Posterior cingulate gyrus (tissue), 11 donors: Measurements from ENCODE around the gene SKAP1.
"Not testable (repeated sequence)": the region's sequence is repeated elsewhere in the genome, so short reads cannot be mapped to it uniquely, and the experiment has no call there.

Source experiments
- DNase-seq, 10 donors: peaks; one replicate each; pipeline versions ENCODE4 v3.0.0 to v3.0.0-alpha.2; 2020 to 2021; ENCODE audit warnings: mixed read lengths in 3 of 10
- intact Hi-C: fragments of 100-400 bp; cut with DNase I; formaldehyde crosslinking; loops from one replicate; pipeline ENCODE4 v1.15.1; 2023

Gene SKAP1

DNA sequence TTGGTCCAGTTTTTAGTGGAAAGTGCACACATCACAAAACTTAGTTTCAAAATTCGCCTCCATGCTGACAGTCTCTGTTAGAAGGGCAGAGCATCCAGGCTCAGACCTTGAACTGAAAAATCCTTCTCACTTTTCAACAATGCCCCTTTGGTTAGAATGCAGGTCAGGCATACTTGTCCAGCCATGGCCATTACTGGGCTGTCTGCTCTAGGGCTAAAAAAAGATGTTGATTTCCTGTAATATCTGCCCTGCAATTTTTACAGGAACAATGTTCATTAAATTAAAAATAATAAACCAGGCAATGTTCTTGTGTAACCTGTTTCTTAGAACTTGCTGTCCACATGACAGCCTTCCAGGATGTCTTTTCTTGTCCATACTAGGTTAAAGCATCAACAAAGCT is 200.1 kb downstream of the SKAP1 start:
- no peak for DNase-seq
- intact Hi-C loops: no loop called here

DNA sequence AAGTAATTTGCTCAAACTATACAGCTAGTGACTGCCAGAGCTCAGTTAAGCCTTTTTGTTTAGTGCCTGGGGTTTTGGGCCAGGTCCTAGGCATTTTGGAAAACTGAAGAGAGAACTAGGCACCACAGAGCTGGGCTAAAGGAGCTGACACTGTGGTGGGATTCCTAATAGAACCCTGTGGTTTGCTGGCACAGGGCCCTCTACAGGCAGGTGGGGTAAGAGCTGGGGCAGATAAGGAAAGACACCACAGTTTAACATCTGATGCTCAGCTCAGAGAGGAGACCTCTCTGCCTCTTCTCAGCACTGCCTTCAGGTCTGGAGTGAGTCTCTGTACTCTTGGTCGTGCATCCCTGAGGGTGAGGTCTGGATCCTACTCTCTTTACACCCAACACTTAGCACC is 201.3 kb downstream of the SKAP1 start:
- DNase-seq: no peak
- intact Hi-C loops: no loop called here

DNA sequence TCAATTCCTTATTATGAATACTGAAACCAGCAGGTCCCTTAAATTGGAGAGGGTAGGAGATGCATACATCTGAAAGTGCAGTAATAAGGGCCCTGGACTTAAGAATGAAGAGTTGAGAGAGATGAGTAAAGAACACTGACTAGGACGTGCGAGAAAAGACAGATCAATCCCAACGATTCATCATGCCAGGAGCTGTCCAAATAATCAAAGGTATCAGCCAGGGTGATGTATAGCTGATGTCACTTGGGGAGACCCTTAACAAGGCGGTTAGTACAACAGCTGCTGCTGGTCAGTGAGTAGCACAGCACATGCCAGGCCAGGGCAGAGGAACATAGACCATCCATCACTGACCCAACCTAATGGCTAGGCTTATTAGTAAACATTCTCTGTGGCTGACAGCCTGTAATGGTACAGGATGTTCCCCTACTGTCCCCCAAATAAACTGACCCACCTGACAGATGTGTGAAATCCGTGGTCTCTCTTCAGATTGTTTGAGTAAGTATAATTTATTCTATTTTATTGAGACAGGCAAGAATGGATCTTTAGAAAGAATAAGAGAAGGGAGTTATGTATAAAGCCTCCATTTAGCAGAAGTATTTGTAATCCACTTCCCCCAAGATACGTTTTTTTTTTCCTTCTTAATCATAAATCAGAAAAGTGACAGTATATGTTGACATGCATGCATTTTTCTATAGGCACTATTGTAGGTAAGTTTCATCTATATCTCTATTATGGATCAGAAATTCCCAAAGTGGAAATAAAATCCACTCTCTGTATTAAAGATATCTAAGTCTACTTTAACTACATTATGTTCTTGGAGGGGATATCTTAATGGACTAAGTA is 204.1 kb downstream of the SKAP1 start:
- DNase-seq: no peak
- intact Hi-C loops: no loop called here

DNA sequence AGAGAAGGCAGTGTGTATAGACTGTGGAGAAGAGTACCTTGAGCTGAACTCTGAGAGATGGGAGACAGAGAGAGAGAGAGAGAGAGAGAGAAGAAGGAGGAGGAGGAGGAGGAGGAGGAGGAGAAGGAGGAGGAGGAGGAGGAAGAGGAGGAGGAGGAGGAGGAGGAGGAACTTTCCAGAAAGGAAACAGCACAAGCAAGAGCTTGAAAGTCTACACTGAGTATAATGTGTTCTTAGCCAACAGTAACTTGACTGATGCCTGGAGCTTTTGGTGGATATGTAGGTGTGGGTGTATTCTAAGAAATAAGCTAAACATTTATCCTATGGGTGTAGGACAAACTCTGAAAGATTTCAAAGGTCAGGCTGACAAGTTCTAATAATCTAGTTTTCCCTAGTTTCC is 206.1 kb downstream of the SKAP1 start:
- no peak for DNase-seq
- intact Hi-C loops: no loop called here

DNA sequence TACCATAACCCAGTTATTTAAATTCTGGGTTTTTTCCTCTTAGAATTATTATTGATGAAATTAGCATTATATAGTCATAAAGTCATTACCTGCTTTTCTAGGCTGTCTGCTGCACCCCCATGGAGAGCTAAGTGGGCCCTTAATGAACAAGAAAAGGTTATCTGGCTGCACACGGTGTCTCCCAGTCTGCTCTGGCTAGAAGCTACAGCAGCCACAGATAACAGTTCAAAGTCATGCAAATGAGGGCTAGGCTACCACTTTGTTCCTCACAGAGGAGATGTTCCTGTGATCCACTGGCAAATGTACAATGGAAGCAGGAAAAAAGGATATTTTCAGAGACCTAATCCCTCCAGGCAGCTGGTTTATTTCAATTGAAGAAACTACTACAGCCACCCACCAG is 210.4 kb downstream of the SKAP1 start:
- no peak for DNase-seq
- intact Hi-C loops: loop anchor here (2.0 kb wide), 1 partner anchor 57 kb away; no protein-coding TSS in a partner anchor

DNA sequence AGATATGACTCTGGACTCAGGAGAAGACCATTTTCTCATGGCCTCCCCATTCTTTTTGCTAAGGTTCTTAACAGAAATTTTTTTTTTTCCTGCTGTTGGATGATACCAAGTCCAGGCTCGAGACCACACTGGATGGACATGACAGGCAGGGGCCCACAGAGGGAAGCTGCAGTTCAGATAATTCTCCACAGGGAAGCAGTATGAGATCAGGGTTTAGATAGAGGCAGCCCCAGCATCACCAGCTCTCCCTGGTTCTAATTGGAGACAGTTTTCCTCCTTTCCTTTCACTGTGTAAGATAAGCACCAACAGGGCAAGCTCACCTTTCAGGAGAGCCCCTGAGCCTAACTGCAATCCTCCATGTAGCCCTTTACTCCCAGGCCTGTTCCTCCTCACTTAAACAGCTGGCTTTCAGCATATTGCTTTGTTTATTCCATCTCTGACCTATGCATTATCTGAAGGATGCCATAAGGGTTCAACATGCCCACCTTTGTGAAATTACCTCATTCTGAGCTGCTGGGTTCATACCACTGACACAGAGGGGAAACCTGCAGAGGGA is 214.4 kb downstream of the SKAP1 start:
- intact Hi-C loops: no loop called here
- DNase-seq: no peak

DNA sequence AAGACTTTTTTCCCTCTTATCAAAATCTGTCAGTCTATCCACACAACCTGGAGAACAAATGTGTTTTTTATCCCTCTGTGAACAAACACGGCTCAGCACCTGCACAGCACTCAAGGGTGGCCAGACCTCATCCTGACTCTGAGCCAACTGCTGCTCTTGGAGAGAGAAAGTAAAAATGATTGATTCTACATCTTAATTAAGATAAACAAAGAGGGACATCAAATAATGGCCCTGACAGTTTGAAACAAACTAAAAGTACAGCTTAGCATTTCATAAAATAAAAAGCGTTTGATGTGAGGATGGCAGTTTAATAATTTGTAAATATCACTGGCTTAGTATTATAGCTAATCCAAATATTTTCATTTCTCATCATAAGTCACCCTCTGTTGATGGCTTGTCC is 216.2 kb downstream of the SKAP1 start:
- DNase-seq: no peak

DNA sequence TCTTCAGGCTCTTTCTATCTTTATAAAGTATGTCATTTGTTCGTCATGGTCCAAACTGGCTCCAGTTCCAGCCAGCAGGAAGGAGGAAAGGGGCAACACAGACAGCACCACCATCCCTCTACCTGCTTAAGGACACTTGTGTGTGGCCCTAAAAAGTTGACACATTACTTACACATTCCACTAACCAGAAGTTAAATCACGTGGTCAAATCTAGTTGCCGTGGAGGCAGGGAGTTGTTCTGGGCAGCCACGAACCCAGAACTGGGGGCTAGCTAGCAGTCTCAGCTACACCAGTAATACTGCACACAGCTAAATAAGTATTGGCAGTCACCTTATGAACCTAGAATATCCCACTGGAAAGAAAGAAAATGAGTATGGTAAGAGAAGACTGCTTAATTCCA is 218.2 kb downstream of the SKAP1 start:
- intact Hi-C loops: no loop called here
- no peak for DNase-seq

More for the DNA sequence above, 216.2 kb downstream of the SKAP1 start:
- intact Hi-C loops: no loop called here

DNA sequence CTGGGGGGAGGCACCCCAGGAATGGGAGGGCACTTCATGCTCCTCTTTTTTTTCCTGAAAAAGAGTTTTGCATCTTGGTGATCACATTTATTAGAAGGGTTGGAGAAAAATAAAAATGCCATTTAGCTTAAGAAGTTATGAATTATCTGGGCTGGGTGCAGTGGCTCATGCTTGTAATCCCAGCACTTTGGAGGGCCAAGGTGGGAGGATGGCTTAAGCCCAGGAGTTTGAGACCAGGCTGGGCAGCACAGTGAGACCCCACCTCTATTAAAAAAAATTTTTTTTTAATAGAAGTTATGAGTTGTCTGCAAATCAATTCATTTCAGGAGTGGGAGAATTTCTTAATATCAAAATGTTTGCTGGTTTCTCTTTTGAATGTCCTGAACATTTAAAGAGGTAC is 219.0 kb downstream of the SKAP1 start:
- intact Hi-C loops: no loop called here
- no peak for DNase-seq

DNA sequence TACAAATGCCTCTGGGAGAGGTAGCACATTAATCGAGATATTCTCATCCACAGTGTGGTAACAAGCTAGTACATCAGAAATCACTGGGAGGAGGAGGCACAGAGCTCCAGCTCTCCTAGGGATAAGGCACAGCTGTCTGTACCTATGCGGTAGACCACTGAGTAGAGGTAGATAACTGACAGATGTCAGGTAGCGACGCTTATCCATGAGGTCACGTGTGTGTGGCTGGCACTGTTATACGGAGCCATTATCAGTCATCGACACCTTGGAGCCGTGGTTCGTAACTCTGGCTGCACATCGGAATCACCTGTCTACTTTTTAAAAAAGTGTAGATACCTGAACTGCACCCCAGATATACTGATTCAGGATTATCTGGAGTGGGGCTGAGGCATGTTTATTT is 220.0 kb downstream of the SKAP1 start:
- DNase-seq: no peak
- intact Hi-C loops: no loop called here

DNA sequence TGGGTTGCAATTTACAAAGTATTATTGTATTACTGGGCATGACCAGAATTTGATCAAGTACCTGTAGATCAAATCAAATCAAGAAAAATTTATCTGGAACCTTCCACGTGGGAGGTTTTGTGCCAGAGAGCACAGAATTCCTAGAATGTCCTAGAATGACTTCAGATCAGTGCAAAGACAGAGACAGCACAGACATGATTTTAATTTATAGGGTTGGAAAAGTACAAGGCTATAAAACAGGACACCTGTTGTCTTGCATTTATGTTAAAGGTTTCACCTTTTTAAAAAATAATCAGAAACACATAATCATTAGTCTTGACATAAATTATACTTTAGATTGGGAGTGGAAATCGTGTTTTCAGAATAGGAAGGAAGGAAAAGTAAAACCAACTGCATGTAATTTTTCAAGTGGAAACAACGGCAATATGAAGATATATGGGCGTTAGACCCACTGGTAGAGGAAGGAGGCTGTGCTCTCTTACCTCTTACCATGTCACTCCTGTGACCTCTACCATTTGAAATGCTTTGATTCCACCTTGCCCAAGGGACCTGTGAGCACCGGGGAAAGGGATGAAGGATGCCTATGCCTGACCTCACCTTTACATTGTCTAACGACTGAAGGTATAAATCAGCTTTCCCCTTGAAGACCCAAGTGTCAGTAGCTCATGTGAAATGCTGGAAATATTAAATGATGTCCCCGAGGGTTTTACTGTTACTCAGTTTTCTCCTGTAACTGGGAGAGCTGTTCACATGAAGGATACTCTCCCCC is 222.1 kb downstream of the SKAP1 start:
- intact Hi-C loops: no loop called here
- DNase-seq: no peak

DNA sequence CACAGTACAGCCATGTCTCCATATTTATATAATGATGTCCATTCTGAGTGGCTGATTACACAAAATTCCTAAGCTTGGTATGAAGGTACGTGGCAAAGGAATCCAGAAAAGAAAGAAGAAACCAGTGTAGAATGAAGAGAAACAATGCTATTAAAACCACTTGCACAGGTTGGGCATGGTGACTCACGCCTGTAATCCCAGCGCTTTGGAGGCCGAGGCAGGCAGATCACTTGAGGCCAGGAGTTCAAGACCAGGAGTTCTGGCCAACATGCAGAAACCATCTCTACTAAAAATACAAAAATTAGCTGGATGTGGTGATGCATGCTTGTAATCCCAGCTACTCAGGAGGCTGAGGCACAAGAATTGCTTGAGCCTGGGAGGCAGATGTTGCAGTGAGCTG is 223.0 kb downstream of the SKAP1 start:
- intact Hi-C loops, DNase-seq: not testable (repeated sequence)

DNA sequence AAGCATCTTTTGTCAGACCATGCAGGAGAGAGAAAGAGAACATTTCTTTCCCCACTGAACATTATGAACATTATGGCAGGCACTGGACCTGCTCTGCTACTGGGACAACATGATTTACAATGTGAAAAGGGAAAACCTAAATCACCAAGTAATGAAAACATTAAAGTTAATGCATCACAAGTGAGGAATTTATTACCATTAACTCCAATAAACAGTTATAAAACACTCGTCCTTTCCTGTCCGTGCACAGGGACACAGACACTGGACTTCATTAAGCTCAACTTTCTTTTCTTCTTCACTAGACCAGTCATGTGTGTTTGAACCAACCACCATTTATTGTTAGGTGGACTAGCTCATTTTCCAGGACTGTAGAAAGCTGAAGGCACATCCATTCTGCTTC is 227.1 kb downstream of the SKAP1 start:
- DNase-seq: no peak
- intact Hi-C loops: no loop called here

DNA sequence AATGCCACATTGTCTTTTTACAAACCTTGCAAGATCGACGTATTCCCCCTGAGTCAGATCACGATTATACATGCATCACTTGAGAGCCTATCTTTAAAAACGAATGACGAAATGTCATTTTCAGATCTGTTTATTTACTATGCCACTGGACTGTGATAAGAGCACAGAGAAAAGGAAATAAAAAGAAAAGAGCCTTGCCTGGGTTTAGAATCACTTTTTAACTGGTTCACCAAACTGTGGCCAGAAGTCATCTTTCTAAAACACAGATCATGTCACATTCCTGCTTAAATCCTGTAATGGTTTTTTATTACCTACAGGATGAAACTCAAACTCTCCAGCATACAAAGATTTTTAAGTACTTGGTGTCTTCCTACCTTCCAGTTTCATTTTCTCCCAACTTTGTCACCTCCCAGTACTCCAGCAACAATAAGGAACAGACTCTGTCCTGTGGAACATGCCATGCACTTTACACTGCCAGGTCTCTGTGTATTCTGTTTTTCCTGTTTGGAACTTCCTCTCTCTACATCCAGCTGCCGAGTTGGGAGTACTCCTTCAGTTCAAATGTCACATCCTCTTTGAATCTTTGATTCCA is 231.0 kb downstream of the SKAP1 start:
- intact Hi-C loops: no loop called here
- DNase-seq: no peak

DNA sequence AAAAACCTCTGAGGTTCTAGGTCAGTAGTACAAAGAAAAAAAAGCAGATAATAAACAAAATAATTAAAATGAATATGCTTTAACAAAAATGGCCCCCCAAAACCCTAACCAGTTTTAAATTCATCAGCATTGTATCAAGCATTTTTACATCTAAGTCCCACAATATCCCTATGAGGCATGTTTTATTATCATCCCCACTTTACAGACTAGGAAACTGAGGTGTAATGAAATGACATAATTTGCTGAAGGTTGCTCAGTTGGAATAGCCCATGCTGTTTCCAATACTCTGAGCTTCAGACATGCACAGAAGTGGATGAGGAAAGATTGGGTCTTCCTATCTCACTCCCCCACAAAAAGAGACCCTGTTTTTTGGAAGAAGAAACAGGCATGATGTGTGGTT is 234.1 kb downstream of the SKAP1 start:
- intact Hi-C loops: no loop called here

DNA sequence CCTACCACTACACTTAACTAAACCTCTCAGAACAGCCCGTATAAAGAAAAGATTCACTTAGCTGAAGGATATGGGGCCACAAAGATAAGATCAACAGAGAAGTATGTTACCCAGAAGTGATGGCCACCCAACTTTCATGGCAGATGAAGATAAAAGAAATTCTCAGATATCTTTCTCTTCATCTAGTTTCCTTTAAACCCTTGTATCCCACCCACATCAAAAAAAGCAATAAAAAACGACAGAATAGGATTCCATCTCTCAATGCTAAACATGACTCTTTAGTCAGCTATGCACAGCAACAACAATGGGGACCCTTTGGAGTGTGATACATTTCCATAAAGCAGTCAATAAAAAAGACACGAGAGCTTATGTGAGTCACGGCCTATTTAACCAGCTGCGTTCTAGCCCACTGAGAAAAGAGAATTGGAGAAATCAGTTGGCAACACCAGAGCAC is 235.9 kb downstream of the SKAP1 start:
- intact Hi-C loops: no loop called here
- no peak for DNase-seq

More for the DNA sequence above, 234.1 kb downstream of the SKAP1 start:
- no peak for DNase-seq

DNA sequence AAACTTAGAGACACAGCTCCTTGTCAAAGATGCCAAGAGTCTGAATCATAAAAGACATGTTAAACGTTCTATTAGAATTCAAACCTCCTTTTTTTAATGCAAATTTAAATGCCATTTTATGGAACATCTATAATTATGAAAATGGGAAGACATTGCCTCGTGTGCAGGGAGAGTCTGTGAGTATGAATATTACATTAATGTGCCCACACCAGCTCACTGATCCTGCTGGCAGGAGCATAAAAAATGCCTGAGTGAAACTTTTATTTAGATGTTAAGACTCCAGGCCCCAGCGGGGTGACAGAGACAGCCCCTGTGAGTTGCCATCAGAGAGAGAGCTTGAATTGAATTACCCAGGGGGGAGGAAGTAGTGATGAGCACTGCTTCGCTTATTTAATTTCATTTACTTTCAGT is 237.7 kb downstream of the SKAP1 start:
- intact Hi-C loops: no loop called here
- DNase-seq: no peak

DNA sequence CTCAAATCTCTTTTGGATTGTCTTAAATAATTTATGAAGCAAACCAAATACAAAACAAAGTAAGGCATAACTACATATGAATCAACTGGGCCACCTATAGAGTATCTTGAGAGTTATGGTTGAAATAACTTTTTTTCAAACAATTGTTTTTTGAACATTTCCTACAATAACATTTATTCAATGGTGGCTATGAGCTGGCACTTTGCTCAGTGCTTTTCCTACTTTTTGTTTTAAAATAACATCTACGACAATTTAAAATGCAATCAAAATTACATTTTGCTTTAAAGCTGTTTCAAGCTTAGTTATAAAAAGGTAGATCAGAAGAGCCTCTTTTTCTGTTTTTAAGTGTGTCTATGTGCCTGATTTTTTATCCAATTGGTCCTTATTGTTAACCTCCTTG is 238.7 kb downstream of the SKAP1 start:
- intact Hi-C loops: no loop called here
- DNase-seq: no peak

DNA sequence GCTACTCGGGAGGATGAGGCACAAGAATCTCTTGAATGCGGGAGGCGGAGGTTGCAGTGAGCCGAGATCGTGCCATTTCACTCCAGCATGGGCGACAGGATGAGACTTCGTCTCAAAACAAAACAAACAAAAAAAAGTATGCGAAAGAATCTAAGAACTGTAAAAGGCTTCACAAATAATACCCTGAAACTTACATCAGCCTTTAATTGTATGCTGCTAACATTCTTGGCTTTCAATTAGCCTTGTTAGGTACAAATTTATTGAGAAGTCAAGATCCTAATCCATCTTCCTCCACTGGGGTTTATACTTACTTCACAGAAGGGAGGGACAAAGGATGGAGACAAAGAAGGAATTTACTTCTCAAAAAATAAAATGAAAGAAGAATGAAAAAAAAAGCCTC is 239.1 kb downstream of the SKAP1 start:
- DNase-seq: no peak

DNA sequence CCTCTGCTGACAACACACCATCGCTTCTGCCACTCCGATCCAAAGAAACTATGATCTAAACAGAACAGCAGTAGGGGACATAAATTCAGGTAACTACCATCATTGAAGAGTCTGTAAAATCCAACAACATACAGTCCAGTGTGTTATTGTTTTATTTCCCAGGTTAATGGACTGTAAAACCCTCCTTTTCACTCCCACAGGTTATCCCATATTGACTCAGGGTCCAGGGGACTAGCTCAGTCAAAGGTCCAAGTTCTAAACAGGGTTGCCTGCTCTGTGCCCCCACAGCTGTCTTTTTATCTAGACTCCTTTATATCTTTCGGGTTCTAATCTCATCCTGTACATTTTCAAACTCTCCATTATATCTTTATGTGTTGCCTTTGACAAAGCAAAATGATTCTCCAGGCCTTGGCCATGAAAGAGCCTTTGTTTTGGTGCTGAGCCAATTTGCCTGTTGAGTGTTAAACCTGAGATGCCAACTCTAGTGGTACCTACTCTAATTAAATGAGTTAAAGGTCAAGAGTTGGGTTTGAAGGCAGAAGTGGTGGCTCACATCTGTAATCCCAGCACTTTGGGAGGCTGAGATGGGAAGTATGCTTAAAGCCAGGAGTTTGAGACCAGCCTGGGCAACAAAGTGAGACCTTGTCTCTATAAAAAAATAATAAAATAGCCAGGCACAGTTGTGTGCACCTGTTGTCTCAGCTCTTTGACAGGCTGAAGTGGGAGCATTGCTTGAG is 242.0 kb downstream of the SKAP1 start:
- no peak for DNase-seq
- intact Hi-C loops: no loop called here

More for the DNA sequence above, 239.1 kb downstream of the SKAP1 start:
- intact Hi-C loops: no loop called here
